ENCODE data around the gene PIMREG.

DNA sequence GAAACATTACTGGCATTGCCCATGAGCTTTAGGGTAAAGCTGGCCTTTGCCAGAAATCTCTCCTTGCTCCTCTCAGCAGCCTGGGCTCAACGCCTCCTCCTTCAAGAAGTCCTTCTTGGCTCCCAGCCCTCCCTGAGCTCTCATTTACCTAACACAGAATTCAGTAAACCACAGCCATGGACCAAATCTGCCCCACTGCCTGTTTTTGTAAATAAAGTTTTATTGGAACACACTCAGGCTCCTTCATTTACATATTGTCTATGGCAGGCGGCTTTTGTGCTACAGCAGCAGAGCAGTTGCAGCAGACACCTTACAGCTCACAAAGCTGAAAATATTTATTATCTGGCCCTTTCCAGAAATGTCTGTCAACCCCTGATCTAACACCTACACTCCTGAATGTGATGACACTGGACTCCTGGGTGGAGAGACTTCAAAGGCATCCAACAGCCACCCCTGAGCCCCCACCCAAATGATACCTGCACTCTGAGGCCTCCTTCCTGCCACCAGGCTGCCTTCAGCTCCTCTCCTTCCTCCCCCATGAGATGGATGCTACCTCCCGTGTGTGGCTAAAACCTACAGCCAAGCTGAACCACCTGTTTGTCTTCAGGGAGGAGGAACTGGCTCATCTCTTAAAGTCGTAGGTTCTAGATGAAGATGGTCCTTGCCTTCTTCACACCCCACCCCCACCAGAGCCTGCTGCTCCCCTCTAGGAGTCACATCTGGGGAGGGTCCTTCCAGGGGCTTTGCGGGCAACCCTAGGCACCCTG lies 41.6 kb downstream of the PIMREG start:
- TF ChIP-seq CTCF (IDR thresholded peaks at IDR 0.05), result no peak
- no peak for TF ChIP-seq POLR2A (IDR thresholded peaks at IDR 0.05)
